RKO (cell line): Measurements from ENCODE around the gene ERC1.
"Not testable (repeated sequence)": the region's sequence is repeated elsewhere in the genome, so short reads cannot be mapped to it uniquely, and the experiment has no call there.

Experiments
- DNase-seq: peaks from one replicate; pipeline ENCODE4 v3.0.0-alpha.2; 2016; ENCODE audit warnings: low spot score

The ERC1 gene

GRCh38 chr12:1289371-1290155 is 298.5 kb downstream of the ERC1 start:
- no peak for DNase-seq

GRCh38 chr12:1290716-1291115 is 299.7 kb downstream of the ERC1 start:
- DNase-seq: no peak

- no peak for DNase-seq
These were observed 300.7 kb downstream of the ERC1 start for GRCh38 chr12:1291601-1292332.

- DNase-seq: no peak
These were observed 302.9 kb downstream of the ERC1 start for GRCh38 chr12:1293901-1294300.

- DNase-seq: no peak
These were observed 306.2 kb downstream of the ERC1 start for GRCh38 chr12:1297206-1297605.

GRCh38 chr12:1297639-1298175 is 306.7 kb downstream of the ERC1 start:
- DNase-seq: no peak

- no peak for DNase-seq
These were observed 309.4 kb downstream of the ERC1 start for GRCh38 chr12:1300460-1300859.

- no peak for DNase-seq
These were observed 311.3 kb downstream of the ERC1 start for GRCh38 chr12:1302201-1302870.

- DNase-seq: no peak
These were observed 314.0 kb downstream of the ERC1 start for GRCh38 chr12:1305063-1305434.

GRCh38 chr12:1305791-1306500 is 314.9 kb downstream of the ERC1 start:
- DNase-seq: no peak

- DNase-seq: no peak
These were observed 315.8 kb downstream of the ERC1 start for GRCh38 chr12:1306817-1307216.

- no peak for DNase-seq
These were observed 316.8 kb downstream of the ERC1 start for GRCh38 chr12:1307796-1308195.

- no peak for DNase-seq
These were observed 318.6 kb downstream of the ERC1 start for GRCh38 chr12:1309613-1310012.

GRCh38 chr12:1310653-1311052 is 319.6 kb downstream of the ERC1 start:
- no peak for DNase-seq

GRCh38 chr12:1311145-1311544 is 320.1 kb downstream of the ERC1 start:
- DNase-seq: no peak

GRCh38 chr12:1313906-1314305 is 322.9 kb downstream of the ERC1 start:
- no peak for DNase-seq

- no peak for DNase-seq
These were observed 323.5 kb downstream of the ERC1 start for GRCh38 chr12:1314523-1314922.

- not testable (repeated sequence) for DNase-seq
These were observed 326.0 kb downstream of the ERC1 start for GRCh38 chr12:1316991-1317390.

GRCh38 chr12:1318327-1319031 is 327.5 kb downstream of the ERC1 start:
- no peak for DNase-seq

- DNase-seq: no peak
These were observed 328.2 kb downstream of the ERC1 start for GRCh38 chr12:1319212-1319611.

GRCh38 chr12:1320021-1320420 is 329.0 kb downstream of the ERC1 start:
- no peak for DNase-seq
